Measurements from ENCODE around the gene RFX4.

The RFX4 gene

GRCh38 chr12:106696071-106696470 lies 113.3 kb downstream of the RFX4 start:
- DNase-seq (ENCODE audit: insufficient read length, low spot score) (no peak), FAIRE-seq (no peak)
- TF ChIP-seq, protein P1, sequence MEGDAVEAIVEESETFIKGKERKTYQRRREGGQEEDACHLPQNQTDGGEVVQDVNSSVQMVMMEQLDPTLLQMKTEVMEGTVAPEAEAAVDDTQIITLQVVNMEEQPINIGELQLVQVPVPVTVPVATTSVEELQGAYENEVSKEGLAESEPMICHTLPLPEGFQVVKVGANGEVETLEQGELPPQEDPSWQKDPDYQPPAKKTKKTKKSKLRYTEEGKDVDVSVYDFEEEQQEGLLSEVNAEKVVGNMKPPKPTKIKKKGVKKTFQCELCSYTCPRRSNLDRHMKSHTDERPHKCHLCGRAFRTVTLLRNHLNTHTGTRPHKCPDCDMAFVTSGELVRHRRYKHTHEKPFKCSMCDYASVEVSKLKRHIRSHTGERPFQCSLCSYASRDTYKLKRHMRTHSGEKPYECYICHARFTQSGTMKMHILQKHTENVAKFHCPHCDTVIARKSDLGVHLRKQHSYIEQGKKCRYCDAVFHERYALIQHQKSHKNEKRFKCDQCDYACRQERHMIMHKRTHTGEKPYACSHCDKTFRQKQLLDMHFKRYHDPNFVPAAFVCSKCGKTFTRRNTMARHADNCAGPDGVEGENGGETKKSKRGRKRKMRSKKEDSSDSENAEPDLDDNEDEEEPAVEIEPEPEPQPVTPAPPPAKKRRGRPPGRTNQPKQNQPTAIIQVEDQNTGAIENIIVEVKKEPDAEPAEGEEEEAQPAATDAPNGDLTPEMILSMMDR (IDR thresholded peaks at IDR 0.05; ENCODE audit: insufficient read depth, missing control alignments), result no peak

DNA sequence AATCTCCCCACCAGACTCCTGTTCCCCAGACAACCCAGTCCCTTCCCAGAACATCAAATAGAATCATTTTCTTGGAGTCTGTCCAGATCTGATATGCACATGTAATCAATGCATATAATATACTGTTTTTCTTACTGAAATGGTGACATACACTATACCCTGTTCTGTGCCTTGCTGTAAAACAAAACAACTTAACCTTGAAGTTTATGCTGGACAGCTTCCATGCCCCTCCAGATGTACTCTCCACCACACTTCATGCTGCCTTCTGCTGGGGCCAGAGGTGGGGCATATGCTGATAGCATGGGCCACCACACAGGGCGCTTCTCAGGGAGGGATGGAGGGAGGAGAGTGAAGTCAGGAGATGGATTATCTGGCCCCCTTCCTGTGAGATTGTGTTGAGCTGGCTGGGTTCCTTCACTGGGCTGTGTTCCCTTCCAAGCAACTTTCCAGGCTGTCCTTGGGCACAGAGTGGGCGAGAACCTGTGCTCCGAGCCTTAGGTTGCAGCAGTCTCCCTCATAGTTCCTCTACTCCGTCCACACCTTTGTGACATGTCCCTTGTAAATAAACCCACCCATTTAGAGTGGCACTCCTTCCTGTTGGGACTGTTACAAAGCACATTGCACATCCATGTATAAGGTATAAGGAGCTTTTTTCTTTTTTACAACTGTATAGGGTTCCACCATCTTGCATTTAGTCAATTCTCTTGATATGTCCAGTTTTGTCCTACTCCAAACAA lies 114.0 kb downstream of the RFX4 start:
- DNase-seq (ENCODE audit: insufficient read length, low spot score) (no peak), FAIRE-seq (no peak)
- TF ChIP-seq, protein P1 (IDR thresholded peaks at IDR 0.05; ENCODE audit: insufficient read depth, missing control alignments), result no peak

- TF ChIP-seq, protein P1 (IDR thresholded peaks at IDR 0.05; ENCODE audit: insufficient read depth, missing control alignments), result no peak
- DNase-seq (ENCODE audit: insufficient read length, low spot score) (no peak), FAIRE-seq (no peak)
These were observed 121.3 kb downstream of the RFX4 start for GRCh38 chr12:106704081-106704480.

DNA sequence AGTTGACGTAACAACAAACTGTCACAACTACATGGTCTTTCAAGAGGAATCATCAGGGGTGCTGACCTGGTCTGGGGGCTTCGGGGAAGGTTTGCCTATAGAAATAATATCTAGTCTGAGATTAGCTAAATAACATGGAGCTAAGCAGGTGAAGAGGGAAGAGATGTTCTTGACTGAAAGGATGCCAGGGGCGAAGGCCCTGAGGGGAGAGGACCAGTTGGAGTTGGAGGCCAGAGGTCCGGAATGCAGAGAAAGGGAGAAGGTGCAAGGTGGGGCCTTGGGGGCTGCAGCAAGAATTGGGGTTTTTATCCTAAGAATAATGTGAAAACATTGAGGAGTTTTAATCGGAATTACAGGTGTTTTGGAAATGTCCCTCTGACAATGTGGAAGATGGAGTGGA lies 123.2 kb downstream of the RFX4 start:
- FAIRE-seq (no peak), DNase-seq (ENCODE audit: insufficient read length, low spot score) (no peak)
- TF ChIP-seq, protein P1 (IDR thresholded peaks at IDR 0.05; ENCODE audit: insufficient read depth, missing control alignments), result no peak

DNA sequence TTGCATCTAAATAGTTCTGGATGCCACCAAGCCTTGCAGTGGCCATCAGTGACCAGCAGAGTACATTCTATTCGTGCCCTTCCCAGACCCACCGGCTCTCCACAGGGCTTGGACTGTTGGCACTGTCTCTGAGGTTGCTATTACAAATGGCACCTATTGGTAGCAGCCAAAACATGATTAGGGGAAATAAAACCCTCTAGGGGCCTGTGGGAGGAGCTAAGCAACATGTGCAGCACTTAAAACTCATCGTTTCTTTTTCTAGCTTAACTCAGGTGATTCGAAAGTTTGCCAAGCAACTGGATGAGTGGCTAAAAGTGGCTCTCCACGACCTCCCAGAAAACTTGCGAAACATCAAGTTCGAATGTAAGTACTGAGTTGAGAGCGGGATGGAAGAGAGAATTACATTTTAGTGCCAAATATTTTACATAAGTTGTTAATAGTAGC lies 126.3 kb downstream of the RFX4 start:
- TF ChIP-seq, protein P1 (IDR thresholded peaks at IDR 0.05; ENCODE audit: insufficient read depth, missing control alignments), result no peak
- no peak for FAIRE-seq
- DNase-seq (ENCODE audit: insufficient read length, low spot score), result no peak

DNA sequence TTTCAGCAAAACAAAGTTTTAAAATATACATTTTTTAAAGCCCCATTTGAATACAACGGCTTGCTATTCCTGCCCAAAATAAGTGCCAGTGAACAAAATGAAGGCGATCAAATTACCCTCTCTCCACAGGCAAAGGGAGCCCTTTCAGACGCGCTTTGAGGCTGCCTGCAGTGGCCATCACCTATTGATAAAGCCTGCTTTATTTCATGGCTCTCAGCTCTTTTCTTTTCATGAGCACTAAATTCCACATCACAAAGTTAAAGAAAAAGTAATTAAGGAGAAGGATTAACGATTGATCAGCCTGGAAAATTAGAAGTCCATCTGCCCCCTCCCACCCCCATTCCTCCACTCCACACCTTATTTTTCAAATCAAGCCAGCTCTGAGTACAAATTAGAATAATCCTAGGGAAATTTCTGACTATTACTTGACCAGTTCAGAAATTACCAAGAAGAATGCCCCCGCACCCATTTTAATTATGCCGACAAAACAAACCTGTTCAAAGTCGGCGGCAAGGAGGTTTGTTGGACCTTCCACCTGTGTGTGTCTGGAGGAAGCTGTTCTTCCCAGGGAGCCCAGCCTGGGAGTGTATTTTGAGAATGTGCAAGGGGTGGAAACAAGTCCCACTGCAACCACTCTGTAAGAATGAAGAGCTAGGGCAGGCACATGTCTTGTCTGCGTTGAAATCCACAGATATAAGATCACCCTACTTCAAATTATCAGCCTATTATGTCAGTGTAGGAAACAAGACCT lies 127.5 kb downstream of the RFX4 start:
- FAIRE-seq (no peak), DNase-seq (ENCODE audit: insufficient read length, low spot score) (no peak)
- TF ChIP-seq, protein P1 (IDR thresholded peaks at IDR 0.05; ENCODE audit: insufficient read depth, missing control alignments), result no peak

DNA sequence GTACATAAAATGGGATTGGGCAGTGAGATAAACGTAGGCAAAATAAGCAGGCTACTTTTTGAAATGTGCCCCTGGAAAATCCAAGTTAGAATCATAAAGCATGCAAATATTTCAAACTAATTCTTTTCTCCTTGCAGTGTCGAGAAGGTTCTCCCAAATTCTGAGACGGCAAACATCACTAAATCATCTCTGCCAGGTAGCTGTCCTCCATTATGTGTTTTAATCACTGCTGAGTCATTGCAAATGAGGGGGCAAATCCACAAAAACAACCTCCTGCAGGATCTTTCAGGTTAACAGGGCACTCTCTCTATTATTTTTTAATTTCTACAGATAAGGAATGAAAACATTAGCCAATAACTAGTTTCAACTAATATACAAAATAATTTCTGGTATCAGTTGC lies 128.5 kb downstream of the RFX4 start:
- no peak for FAIRE-seq
- no peak for DNase-seq (ENCODE audit: insufficient read length, low spot score)
- TF ChIP-seq, protein P1 (IDR thresholded peaks at IDR 0.05; ENCODE audit: insufficient read depth, missing control alignments), result no peak

All from D721Med (cell line).